Erythroblast (primary cell): ENCODE data around the gene WDR7.

Experiments
- DNase-seq, 2 experiments: peaks; one replicate each; lab custom pipeline; 2025; lab: John Stamatoyannopoulos, UW
- GATA1 ChIP-seq: IDR thresholded peaks from 2 replicates; pipeline ENCODE4 v1.6.1; 2011; ENCODE audit warnings: low read depth, mild to moderate bottlenecking, control low read depth, low read length, moderate library complexity
- POLR2A ChIP-seq: IDR thresholded peaks from 2 replicates; pipeline ENCODE4 v1.6.1; 2011; ENCODE audit warnings: mild to moderate bottlenecking, low read length

Gene WDR7

DNA sequence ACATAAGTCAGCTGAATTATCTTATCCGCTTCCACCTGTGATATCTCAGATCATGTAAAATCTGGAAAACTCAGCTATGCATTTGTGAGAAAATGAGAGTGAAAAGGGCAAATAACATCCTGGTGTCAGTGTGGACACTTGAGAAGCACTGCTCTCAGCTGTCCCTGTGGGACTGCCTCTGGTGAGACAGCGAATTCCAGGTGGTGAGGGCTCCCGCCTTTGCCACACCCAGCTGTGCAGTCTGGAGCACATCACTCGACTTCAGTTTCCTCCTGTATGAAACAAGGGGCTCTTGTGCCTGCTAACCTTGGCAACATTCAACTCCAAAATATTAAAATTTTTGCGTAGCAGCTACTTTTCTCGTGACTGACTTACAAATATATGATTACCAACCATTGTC lies 300.9 kb downstream of the WDR7 start:
- TF ChIP-seq GATA1, result no peak
- no peak for TF ChIP-seq POLR2A
- DNase-seq, result no peak

- TF ChIP-seq GATA1 (no peak), POLR2A (no peak)
- no peak for DNase-seq
These were observed 302.5 kb downstream of the WDR7 start for GRCh38 chr18:56953428-56954198.

- DNase-seq, result no peak
- TF ChIP-seq GATA1 (no peak), POLR2A (no peak)
These were observed 304.3 kb downstream of the WDR7 start for GRCh38 chr18:56955490-56955889.

DNA sequence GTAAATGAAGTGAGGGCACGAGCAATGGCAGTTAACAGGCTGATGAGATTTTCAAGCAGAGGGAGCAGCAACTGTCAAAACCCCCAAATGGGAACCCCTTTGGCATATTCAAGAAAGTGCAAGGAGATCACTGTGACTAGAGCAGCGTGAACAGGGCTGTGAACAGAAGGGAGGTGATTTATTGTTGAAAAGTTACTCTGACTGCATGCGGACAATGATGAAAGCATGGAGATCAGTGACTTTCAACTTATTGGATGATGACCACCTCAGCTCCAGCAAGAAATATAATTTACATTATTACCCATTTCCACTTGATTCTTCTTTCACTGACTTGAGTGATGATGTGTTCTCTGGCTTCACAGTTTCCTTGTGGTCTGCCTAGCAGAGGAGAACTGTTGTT lies 308.0 kb downstream of the WDR7 start:
- TF ChIP-seq GATA1, result no peak
- no peak for TF ChIP-seq POLR2A

GRCh38 chr18:56962322-56962721 lies 311.2 kb downstream of the WDR7 start:
- no peak for DNase-seq
- TF ChIP-seq GATA1 (no peak), POLR2A (no peak)

More for the DNA sequence above, 308.0 kb downstream of the WDR7 start:
- no peak for DNase-seq

DNA sequence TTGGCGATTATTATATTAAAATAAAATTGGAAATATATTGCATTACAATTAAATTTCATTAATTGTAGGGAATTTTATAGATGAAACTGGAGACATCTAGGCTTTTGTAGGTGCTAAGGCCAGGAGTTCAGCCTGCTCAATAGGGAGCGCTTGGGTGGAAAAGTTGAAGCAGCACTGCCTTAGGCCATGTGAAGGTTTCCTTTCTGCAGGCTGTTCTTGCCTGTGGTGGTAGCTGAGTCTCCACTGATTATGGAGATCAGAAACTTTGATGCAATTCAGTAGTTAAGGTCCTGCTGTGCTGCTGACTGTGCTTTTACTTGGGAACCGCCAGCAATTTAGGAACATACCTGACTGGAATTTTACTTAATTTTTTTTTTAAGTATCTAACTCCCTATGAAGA lies 315.9 kb downstream of the WDR7 start:
- no peak for TF ChIP-seq GATA1
- no peak for TF ChIP-seq POLR2A
- no peak for DNase-seq

- DNase-seq, result peak; percentile 16 to 43
- TF ChIP-seq GATA1, result no peak
- no peak for TF ChIP-seq POLR2A
These were observed 322.3 kb downstream of the WDR7 start for GRCh38 chr18:56973487-56973886.

- DNase-seq, result no peak
- TF ChIP-seq POLR2A (no peak), GATA1 (no peak)
These were observed 323.0 kb downstream of the WDR7 start for GRCh38 chr18:56974141-56974540.

- DNase-seq, result no peak
- no peak for TF ChIP-seq GATA1
- TF ChIP-seq POLR2A, result no peak
These were observed 324.1 kb downstream of the WDR7 start for GRCh38 chr18:56975276-56975675.

- no peak for DNase-seq
- no peak for TF ChIP-seq GATA1
- TF ChIP-seq POLR2A, result no peak
These were observed 326.1 kb downstream of the WDR7 start for GRCh38 chr18:56977309-56977708.

DNA sequence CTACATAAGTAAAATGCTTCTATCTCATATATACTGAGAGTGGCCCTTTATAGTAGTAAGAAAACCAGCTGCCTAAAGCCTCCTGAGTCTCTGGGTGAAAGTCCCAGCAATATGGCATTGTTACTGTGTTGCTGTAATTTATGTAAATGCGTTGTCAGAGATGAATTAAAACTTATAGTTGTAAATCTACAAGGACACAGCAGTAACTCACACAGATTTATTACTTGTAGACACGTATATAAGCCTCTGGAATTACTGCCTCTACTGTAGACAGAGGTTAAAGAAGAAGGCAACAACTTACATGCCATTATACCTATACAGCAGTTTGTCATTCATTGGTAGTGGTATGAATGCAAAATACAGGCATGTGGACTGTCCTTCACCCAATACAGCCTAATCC lies 326.6 kb downstream of the WDR7 start:
- no peak for TF ChIP-seq POLR2A
- no peak for TF ChIP-seq GATA1
- DNase-seq, result no peak

- no peak for TF ChIP-seq POLR2A
- DNase-seq, result no peak
These were observed 329.0 kb downstream of the WDR7 start for GRCh38 chr18:56980151-56980550.

DNA sequence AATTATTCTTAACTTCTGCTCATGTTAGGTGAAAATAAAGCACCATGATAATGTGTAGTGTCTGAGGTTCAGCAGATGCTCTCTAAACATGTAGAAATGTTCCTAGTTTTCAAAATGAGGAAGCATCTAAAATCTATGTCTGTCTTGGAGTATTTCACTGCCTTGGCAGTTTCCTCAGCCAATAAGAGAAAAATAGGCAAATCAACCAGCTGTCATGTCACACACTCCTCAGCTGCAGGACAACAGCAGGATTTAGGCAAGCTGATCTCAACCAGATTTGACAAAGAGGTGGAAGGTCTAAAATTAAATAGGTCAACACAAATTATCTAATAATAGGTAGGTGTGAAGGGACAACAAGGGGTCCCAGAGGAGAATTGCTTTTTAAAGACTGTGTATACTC lies 331.6 kb downstream of the WDR7 start:
- no peak for TF ChIP-seq GATA1
- no peak for TF ChIP-seq POLR2A
- peak; percentile 18 to 22 for DNase-seq

- no peak for DNase-seq
- TF ChIP-seq POLR2A (no peak), GATA1 (no peak)
These were observed 332.3 kb downstream of the WDR7 start for GRCh38 chr18:56983275-56983992.
